Measurements from ENCODE around the gene ELK3. TPM values are rescaled to one million over a fixed set of nuclear protein-coding genes. Genes with fewer than 3 reads are reported as not detected.
A peak's percentile ranks its signal among the peaks of the same experiment; 100 is the strongest.
"Not testable (repeated sequence)": the region's sequence is repeated elsewhere in the genome, so short reads cannot be mapped to it uniquely, and the experiment has no call there.

The ELK3 gene
- total and polyA plus RNA-seq, 8 donors = 2.9 to 12.9 (median 6.1) TPM

GRCh38 chr12:96314723-96315122, 120.5 kb downstream of the ELK3 start:
- intact Hi-C loops (cut with DNase I) = no loop called here
- DNase-seq (no peak), FAIRE-seq (no peak), ATAC-seq (no peak)
- Histone ChIP-seq H3K4me1 (no peaks in the 10 kb centered on the region), H3K36me3 (no peaks in the 10 kb centered on the region), H3K27me3 (no peaks in the 10 kb centered on the region), H3K4me3 (no peak overlapping the region), H3K9me3 (no peaks in the 10 kb centered on the region), H3K27ac (no peak overlapping the region)
- TF ChIP-seq CTCF (IDR thresholded peaks at IDR 0.05) = no peak
- 67 to 86% methylated on average over 2 of the region's 2 CpGs for WGBS, 2 donors

- intact Hi-C loops (cut with DNase I); H3K27me3 ChIP-seq; FAIRE-seq; H3K36me3 ChIP-seq; H3K4me1 ChIP-seq; H3K9me3 ChIP-seq; DNase-seq: not testable (repeated sequence)
- WGBS, 2 donors = 65 to 68% methylated on average over 19 to 33 of the region's 33 CpGs
- peak in 3 of 4 donors; percentile 8 to 54 (median 16) for ATAC-seq
- Histone ChIP-seq H3K27ac (peak overlapping the region in 1 of 4 donors; percentile 7), H3K4me3 (peak overlapping the region in 3 of 4 donors; percentile 1 to 35 (median 18))
Measured at GRCh38 chr12:96315741-96316481, 121.7 kb downstream of the ELK3 start.

GRCh38 chr12:96317801-96318200, 123.6 kb downstream of the ELK3 start:
- H3K4me1 ChIP-seq; intact Hi-C loops (cut with DNase I); FAIRE-seq; H3K9me3 ChIP-seq; H3K27ac ChIP-seq; DNase-seq; H3K27me3 ChIP-seq; H3K4me3 ChIP-seq; ATAC-seq; H3K36me3 ChIP-seq: not testable (repeated sequence)
- 88 to 94% methylated on average over 2 of the region's 2 CpGs for WGBS, 2 donors

Other genes with a start within 250 kb of the ELK3 start
- gene HAL, start 198.0 kb upstream of the ELK3 start, total RNA-seq = under 1 TPM in 5 of 6 donors, not detected in 1; 0.08 to 0.70 (median 0.58) TPM
- gene HAL, start 198.0 kb upstream of the ELK3 start, polyA plus RNA-seq = 1 to 10 TPM in 1 of 2 donors, under 1 TPM in 1; 0.38 to 1.2 TPM
- gene LTA4H, start 158.8 kb upstream of the ELK3 start, total RNA-seq = 10 to 100 TPM; 24.7 to 57.1 (median 36.3) TPM
- gene LTA4H, start 158.8 kb upstream of the ELK3 start, polyA plus RNA-seq = 10 to 100 TPM; 20.0 to 26.9 TPM
- 10 to 100 TPM in 2 of 6 donors, 1 to 10 TPM in 4; 7.2 to 15.1 (median 9.2) TPM for gene CDK17, start 206.1 kb downstream of the ELK3 start, total RNA-seq
- 1 to 10 TPM; 4.3 to 6.6 TPM for gene CDK17, start 206.1 kb downstream of the ELK3 start, polyA plus RNA-seq

Measured in pancreas (tissue), 10 donors.